K562 (cell line): ENCODE measurements around the gene OR5H2. TPM values are rescaled to one million over a fixed set of nuclear protein-coding genes. Genes with fewer than 3 reads are reported as not detected.

Source experiments
- ATAC-seq: fragments of 200-7000 bp; cut with Tn5 transposase; 3 replicates; pipeline ENCODE4 v1.9.1; 2020; ENCODE audit warnings: moderate library complexity
- BruUV-seq: library from RNA; stranded (reverse); fragments of 400-500 nt; replicated peaks from 2 replicates; lab custom pipeline; 2021; lab: Mats Ljungman, UMichigan
- CTCF ChIA-PET: fragments of 300-600 bp; formaldehyde crosslinking; extraction: SDS; loops from one replicate; lab custom pipeline; 2021; ENCODE audit warnings: low intra/inter-chr PET ratio; lab: Yijun Ruan, JAX
- POLR2A ChIA-PET: fragments of 300-600, 350-650 bp; sonication (Branson Sonifier 250); formaldehyde crosslinking; extraction: SDS; loops from one replicate; lab custom pipeline; 2021; ENCODE audit warnings: antibody characterized with exemption, inconsistent platforms; lab: Yijun Ruan, JAX
- DNase-seq, 4 experiments: peaks; one replicate each; pipeline versions ENCODE4 v3.0.0 to v3.0.0-alpha.2; 2011 to 2018; ENCODE audit warnings: low spot score in 3 of 4, mixed read lengths in 3 of 4; ENCODE audit errors: extremely low read depth in 1 of 4
- FAIRE-seq: peaks from 2 replicates; lab custom pipeline; 2011; peaks lifted over from hg19 to GRCh38; lab: Jason Lieb, UNC
- H2AFZ ChIP-seq: 2 replicates; pipeline ENCODE4 v1.6.0; 2011; ENCODE audit warnings: low read depth, low read length, control low read depth, inconsistent platforms
- H3K27ac ChIP-seq: fragments of 200-600 bp; 3 replicates; pipeline ENCODE4 v1.8.0; 2011; ENCODE audit warnings: low read depth, mild to moderate bottlenecking, control low read depth, inconsistent platforms, low read length, moderate library complexity, mixed read lengths; ENCODE audit errors: extremely low read depth
- H3K27me3 ChIP-seq, 2 experiments: fragments of 300-600 bp in 1 of 2; 2 replicates in 1 of 2; 3 replicates in 1 of 2; pipeline versions ENCODE4 v1.6.0 to v1.8.0; 2011; ENCODE audit warnings: inconsistent platforms in 2 of 2, low read length in 2 of 2, mild to moderate bottlenecking in 1 of 2, mixed read lengths in 1 of 2, moderate library complexity in 1 of 2; ENCODE audit not compliant: control insufficient read depth in 2 of 2, insufficient read depth in 2 of 2
- H3K36me3 ChIP-seq: fragments of 300-600 bp; 3 replicates; pipeline ENCODE4 v1.8.0; 2011; ENCODE audit warnings: mild to moderate bottlenecking, low read length, inconsistent platforms; ENCODE audit not compliant: control insufficient read depth, insufficient read depth
- H3K4me1 ChIP-seq, 2 experiments: fragments of 200-600 bp in 1 of 2; replicated peaks in 1 of 2; 2 replicates in 1 of 2; 3 replicates in 1 of 2; pipeline versions ENCODE4 v1.5.1 to v1.8.0; 2011; ENCODE audit warnings: inconsistent platforms in 2 of 2, low read length in 2 of 2, mild to moderate bottlenecking in 1 of 2, mixed read lengths in 1 of 2, moderate library complexity in 1 of 2; ENCODE audit not compliant: control insufficient read depth in 2 of 2, insufficient read depth in 2 of 2
- H3K4me2 ChIP-seq: 2 replicates; pipeline ENCODE4 v1.6.1; 2011; ENCODE audit warnings: low read length, control low read depth, inconsistent platforms, mixed read lengths; ENCODE audit not compliant: insufficient read depth
- H3K4me3 ChIP-seq: fragments of 200-600 bp; sonication (generic), shearing (Covaris generic); 2 replicates; pipeline ENCODE4 v1.5.1; 2016; ENCODE audit warnings: control low read depth, inconsistent platforms
- H3K79me2 ChIP-seq: fragments of 200-600 bp; 3 replicates; pipeline ENCODE4 v1.8.0; 2011; ENCODE audit warnings: low read length, inconsistent platforms; ENCODE audit not compliant: control insufficient read depth, insufficient read depth
- H3K9ac ChIP-seq, 2 experiments: 2 replicates each; pipeline versions ENCODE4 v1.6.0 to v1.6.1; 2011; ENCODE audit warnings: low read depth in 2 of 2, low read length in 2 of 2, control low read depth in 1 of 2, inconsistent platforms in 1 of 2, mild to moderate bottlenecking in 1 of 2, mixed read lengths in 1 of 2; ENCODE audit not compliant: insufficient read depth in 1 of 2
- H3K9me1 ChIP-seq: one replicate; pipeline ENCODE4 v1.6.0; 2011; ENCODE audit warnings: inconsistent platforms, mild to moderate bottlenecking, low read length, moderate library complexity; ENCODE audit not compliant: control insufficient read depth, insufficient read depth
- H3K9me3 ChIP-seq: replicated peaks from 2 replicates; pipeline ENCODE4 v1.5.1; 2011; ENCODE audit warnings: low read depth, low read length, inconsistent platforms; ENCODE audit not compliant: control insufficient read depth, insufficient read depth
- H4K20me1 ChIP-seq: replicated peaks from 2 replicates; pipeline ENCODE4 v1.6.1; 2011; ENCODE audit warnings: low read length, inconsistent platforms, mixed read lengths; ENCODE audit not compliant: control insufficient read depth, insufficient read depth
- ETV5 ChIP-seq: sonication (generic); formaldehyde crosslinking; IDR thresholded peaks from 2 replicates; pipeline ENCODE4 v1.4.0; 2020; ENCODE audit warnings: low read depth, mild to moderate bottlenecking, missing genetic modification reagents
- FOXK2 ChIP-seq, 2 experiments: fragments of 450-650 bp; IDR thresholded peaks in 1 of 2; conservative IDR thresholded peaks in 1 of 2; 2 replicates each; pipeline ENCODE4 v1.6.1; 2016; ENCODE audit warnings: low read depth in 2 of 2, mild to moderate bottlenecking in 1 of 2
- KAT7 ChIP-seq: sonication (generic); formaldehyde crosslinking; IDR thresholded peaks from 2 replicates; pipeline ENCODE4 v1.8.0; 2022; ENCODE audit warnings: missing genetic modification reagents, mild to moderate bottlenecking, borderline replicate concordance
- MCM7 ChIP-seq, 2 experiments: fragments of 450-650 bp; IDR thresholded peaks; 2 replicates each; pipeline ENCODE4 v1.6.1; 2016 to 2018
- ZBED1 ChIP-seq: IDR thresholded peaks from 2 replicates; pipeline ENCODE4 v1.6.1; 2014
- ZNF592 ChIP-seq: fragments of 450-650 bp; IDR thresholded peaks from 2 replicates; pipeline ENCODE4 v1.6.1; 2017; ENCODE audit warnings: antibody characterized with exemption, mild to moderate bottlenecking
- WGBS: fragments of 100-300 bp; shearing (Covaris generic); methylation state at CpG from one replicate; pipeline ENCODE4 v1.1.6; 2016; ENCODE audit warnings: low coverage, mixed read lengths; ENCODE audit not compliant: insufficient coverage; ENCODE audit errors: missing lambda C conversion rate; 5-methylcytosine and 5-hydroxymethylcytosine counted together
- in situ Hi-C: fragments of 300-500 bp; cut with MboI; formaldehyde crosslinking; loops from 4 replicates; pipeline ENCODE4 v1.15.0; 2018; ENCODE audit warnings: inconsistent platforms, mixed read lengths
- intact Hi-C: fragments of 100-400 bp; cut with micrococcal nuclease; formaldehyde crosslinking; loops from 2 replicates; pipeline ENCODE4 v1.14.2; 2022
- polyA plus RNA-seq, 8 experiments: library from polyadenylated mRNA; depleted of rRNA in 4 of 8; stranded (reverse) in 5 of 8; unstranded in 3 of 8; fragments of >200 nt; fragmentation: Nextera tagmentation in 2 of 8; fragmentation: Illumina TruSeq in 1 of 8; extraction: Ambion mirVana in 2 of 8; extraction: Trizol in 1 of 8; gene quantifications; 2 replicates each; pipeline versions ENCODE4 v1.2.1 to v1.2.3, GENCODE V29; 2011 to 2014; ENCODE audit warnings: inconsistent platforms in 1 of 8, missing spikeins in 1 of 8
- total RNA-seq, 7 experiments: library from RNA; depleted of rRNA in 6 of 7; stranded (reverse); fragments of >200 nt in 6 of 7; fragmentation: Illumina TruSeq in 2 of 7; extraction: Trizol in 2 of 7; gene quantifications; 2 replicates each; pipeline versions ENCODE4 v1.2.1 to v1.2.3, GENCODE V29; 2011 to 2021; ENCODE audit warnings: low replicate concordance in 1 of 7
- TF ChIP-seq, protein P1 (sequence below), 2 experiments: fragments of 450-650 bp in 1 of 2; IDR thresholded peaks; 2 replicates each; pipeline ENCODE4 v1.6.1; 2011 to 2017; ENCODE audit warnings: low read depth in 2 of 2, antibody characterized with exemption in 1 of 2, borderline replicate concordance in 1 of 2, low read length in 1 of 2, mild to moderate bottlenecking in 1 of 2, mixed read lengths in 1 of 2; ENCODE audit not compliant: control insufficient read depth in 1 of 2
- TF ChIP-seq, protein P2 (sequence below): fragments of 250-450 bp; sonication (Bioruptor Pico); IDR thresholded peaks from 2 replicates; pipeline ENCODE4 v1.5.0; 2022; ENCODE audit warnings: mild to moderate bottlenecking
- TF ChIP-seq, protein P3 (sequence below), 2 experiments: IDR thresholded peaks; 2 replicates each; pipeline ENCODE4 v1.6.1; 2011; ENCODE audit warnings: borderline replicate concordance in 1 of 2, control low read depth in 1 of 2, low read depth in 1 of 2, low read length in 1 of 2, mild to moderate bottlenecking in 1 of 2, mixed read lengths in 1 of 2, moderate library complexity in 1 of 2; ENCODE audit not compliant: insufficient read depth in 1 of 2, insufficient read length in 1 of 2, poor library complexity in 1 of 2, severe bottlenecking in 1 of 2; ENCODE audit errors: extremely low read depth in 1 of 2

The OR5H2 gene
- total and polyA plus RNA-seq, 9 of the 15 experiments (the other 6 are each of a cell fraction or from before 2014, with no cell fraction given), result not detected

GRCh38 chr3:98291332-98291957 lies 9.1 kb downstream of the OR5H2 start:
- H2AFZ ChIP-seq, result no peak overlapping the region
- no peaks in the 10 kb centered on the region for H3K9me3 ChIP-seq
- DNase-seq (no peak), ATAC-seq (no peak), FAIRE-seq (no peak)
- H3K4me3 ChIP-seq, result no peak overlapping the region
- 2% methylated on average over 9 of the region's 10 CpGs for whole genome bisulfite sequencing
- intact Hi-C loops, result no loop called here
- POLR2A ChIA-PET, result interaction anchor here (0.6 kb wide), 1 partner anchor 1341 kb away, joined by 4 read pairs; no protein-coding TSS in a partner anchor
- no peaks in the 10 kb centered on the region for H3K4me1 ChIP-seq
- no peaks in the 10 kb centered on the region for H3K36me3 ChIP-seq
- CTCF ChIA-PET, result no interaction called here
- H3K27me3 ChIP-seq, result no peaks in the 10 kb centered on the region
- in situ Hi-C loops, result no loop called here
- no peaks in the 10 kb centered on the region for H4K20me1 ChIP-seq
- no peaks in the 10 kb centered on the region for H3K9me1 ChIP-seq
- BruUV-seq, result no TSS peak
- H3K79me2 ChIP-seq, result no peaks in the 10 kb centered on the region
- no peak overlapping the region for H3K4me2 ChIP-seq
- no peak overlapping the region for H3K27ac ChIP-seq
- no peak overlapping the region for H3K9ac ChIP-seq
- TF ChIP-seq, protein P1, sequence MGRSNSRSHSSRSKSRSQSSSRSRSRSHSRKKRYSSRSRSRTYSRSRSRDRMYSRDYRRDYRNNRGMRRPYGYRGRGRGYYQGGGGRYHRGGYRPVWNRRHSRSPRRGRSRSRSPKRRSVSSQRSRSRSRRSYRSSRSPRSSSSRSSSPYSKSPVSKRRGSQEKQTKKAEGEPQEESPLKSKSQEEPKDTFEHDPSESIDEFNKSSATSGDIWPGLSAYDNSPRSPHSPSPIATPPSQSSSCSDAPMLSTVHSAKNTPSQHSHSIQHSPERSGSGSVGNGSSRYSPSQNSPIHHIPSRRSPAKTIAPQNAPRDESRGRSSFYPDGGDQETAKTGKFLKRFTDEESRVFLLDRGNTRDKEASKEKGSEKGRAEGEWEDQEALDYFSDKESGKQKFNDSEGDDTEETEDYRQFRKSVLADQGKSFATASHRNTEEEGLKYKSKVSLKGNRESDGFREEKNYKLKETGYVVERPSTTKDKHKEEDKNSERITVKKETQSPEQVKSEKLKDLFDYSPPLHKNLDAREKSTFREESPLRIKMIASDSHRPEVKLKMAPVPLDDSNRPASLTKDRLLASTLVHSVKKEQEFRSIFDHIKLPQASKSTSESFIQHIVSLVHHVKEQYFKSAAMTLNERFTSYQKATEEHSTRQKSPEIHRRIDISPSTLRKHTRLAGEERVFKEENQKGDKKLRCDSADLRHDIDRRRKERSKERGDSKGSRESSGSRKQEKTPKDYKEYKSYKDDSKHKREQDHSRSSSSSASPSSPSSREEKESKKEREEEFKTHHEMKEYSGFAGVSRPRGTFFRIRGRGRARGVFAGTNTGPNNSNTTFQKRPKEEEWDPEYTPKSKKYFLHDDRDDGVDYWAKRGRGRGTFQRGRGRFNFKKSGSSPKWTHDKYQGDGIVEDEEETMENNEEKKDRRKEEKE (IDR thresholded peaks at IDR 0.05; ENCODE audit: borderline replicate concordance in 1 of 2, control insufficient read depth in 1 of 2, low read depth in 2 of 2, low read length in 1 of 2), result no peak
- TF ChIP-seq ETV5 (CRISPR knock-in tag) (no peak), MCM7 (IDR thresholded peaks at IDR 0.05) (no peak), ZNF592 (no peak), KAT7 (CRISPR knock-in tag) (no peak), ZBED1 (no peak), FOXK2 (conservative IDR thresholded peaks at IDR 0.05 in 1 of 2, IDR thresholded peaks at IDR 0.05 in 1 of 2; ENCODE audit: low read depth in 2 of 2) (no peak)
- TF ChIP-seq, protein P2, sequence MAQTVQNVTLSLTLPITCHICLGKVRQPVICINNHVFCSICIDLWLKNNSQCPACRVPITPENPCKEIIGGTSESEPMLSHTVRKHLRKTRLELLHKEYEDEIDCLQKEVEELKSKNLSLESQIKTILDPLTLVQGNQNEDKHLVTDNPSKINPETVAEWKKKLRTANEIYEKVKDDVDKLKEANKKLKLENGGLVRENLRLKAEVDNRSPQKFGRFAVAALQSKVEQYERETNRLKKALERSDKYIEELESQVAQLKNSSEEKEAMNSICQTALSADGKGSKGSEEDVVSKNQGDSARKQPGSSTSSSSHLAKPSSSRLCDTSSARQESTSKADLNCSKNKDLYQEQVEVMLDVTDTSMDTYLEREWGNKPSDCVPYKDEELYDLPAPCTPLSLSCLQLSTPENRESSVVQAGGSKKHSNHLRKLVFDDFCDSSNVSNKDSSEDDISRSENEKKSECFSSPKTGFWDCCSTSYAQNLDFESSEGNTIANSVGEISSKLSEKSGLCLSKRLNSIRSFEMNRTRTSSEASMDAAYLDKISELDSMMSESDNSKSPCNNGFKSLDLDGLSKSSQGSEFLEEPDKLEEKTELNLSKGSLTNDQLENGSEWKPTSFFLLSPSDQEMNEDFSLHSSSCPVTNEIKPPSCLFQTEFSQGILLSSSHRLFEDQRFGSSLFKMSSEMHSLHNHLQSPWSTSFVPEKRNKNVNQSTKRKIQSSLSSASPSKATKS (CRISPR knock-in tag), result no peak
- TF ChIP-seq, protein P3, sequence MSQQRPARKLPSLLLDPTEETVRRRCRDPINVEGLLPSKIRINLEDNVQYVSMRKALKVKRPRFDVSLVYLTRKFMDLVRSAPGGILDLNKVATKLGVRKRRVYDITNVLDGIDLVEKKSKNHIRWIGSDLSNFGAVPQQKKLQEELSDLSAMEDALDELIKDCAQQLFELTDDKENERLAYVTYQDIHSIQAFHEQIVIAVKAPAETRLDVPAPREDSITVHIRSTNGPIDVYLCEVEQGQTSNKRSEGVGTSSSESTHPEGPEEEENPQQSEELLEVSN (IDR thresholded peaks at IDR 0.05; ENCODE audit: borderline replicate concordance in 1 of 2, extremely low read depth in 1 of 2, insufficient read depth in 1 of 2, insufficient read length in 1 of 2, low read depth in 1 of 2, low read length in 1 of 2, poor library complexity in 1 of 2, severe bottlenecking in 1 of 2), result no peak
